K562 (cell line): Measurements from ENCODE around the gene SLC28A1. TPM values are rescaled to one million over a fixed set of nuclear protein-coding genes. Genes with fewer than 3 reads are reported as not detected.

Experiments
- ARID3B ChIP-seq: fragments of 250-450 bp; sonication (Bioruptor Pico); IDR thresholded peaks from 2 replicates; pipeline ENCODE4 v1.4.0; 2020; ENCODE audit warnings: borderline replicate concordance
- E2F5 ChIP-seq: sonication (generic); formaldehyde crosslinking; IDR thresholded peaks from 2 replicates; pipeline ENCODE4 v1.8.0; 2022; ENCODE audit warnings: mild to moderate bottlenecking, missing genetic modification reagents
- ETV6 ChIP-seq, 3 experiments: fragments of 150-350 bp in 1 of 3; sonication (generic) in 1 of 3; formaldehyde crosslinking in 1 of 3; IDR thresholded peaks; 2 replicates each; pipeline versions ENCODE4 v1.6.1 to v1.8.0; 2014 to 2022; ENCODE audit warnings: borderline replicate concordance in 2 of 3, low read depth in 2 of 3, antibody characterized with exemption in 1 of 3, low read length in 1 of 3, mild to moderate bottlenecking in 1 of 3, missing genetic modification reagents in 1 of 3
- HLTF ChIP-seq: fragments of 450-650 bp; IDR thresholded peaks from 2 replicates; pipeline ENCODE4 v1.6.1; 2016
- KLF10 ChIP-seq: fragments of 250-450 bp; sonication (Bioruptor Pico); IDR thresholded peaks from 2 replicates; pipeline ENCODE4 v1.6.1; 2021; ENCODE audit warnings: matching md5 sums
- MECOM ChIP-seq: fragments of 250-450 bp; sonication (Bioruptor Pico); IDR thresholded peaks from 2 replicates; pipeline ENCODE4 v1.8.0; 2022; ENCODE audit warnings: inconsistent platforms
- PURB ChIP-seq: sonication (generic); formaldehyde crosslinking; IDR thresholded peaks from 2 replicates; pipeline ENCODE4 v1.9.0; 2021; ENCODE audit warnings: low read depth, mild to moderate bottlenecking, missing genetic modification reagents
- RAD51 ChIP-seq: fragments of 450-650 bp; IDR thresholded peaks from 2 replicates; pipeline ENCODE4 v1.7.1; 2016; ENCODE audit warnings: low read depth, mild to moderate bottlenecking, borderline replicate concordance
- RBM15 ChIP-seq: fragments of 200-400 bp; formaldehyde crosslinking; IDR thresholded peaks from 2 replicates; pipeline ENCODE4 v1.6.1; 2018; ENCODE audit warnings: mild to moderate bottlenecking, low read length, moderate library complexity; ENCODE audit not compliant: insufficient read depth
- RREB1 ChIP-seq: fragments of 250-450 bp; sonication (Bioruptor Pico); IDR thresholded peaks from 2 replicates; pipeline ENCODE4 v1.4.0; 2020
- SREBF2 ChIP-seq: sonication (generic); formaldehyde crosslinking; IDR thresholded peaks from 2 replicates; pipeline ENCODE4 v1.4.0; 2020; ENCODE audit warnings: mild to moderate bottlenecking, missing genetic modification reagents
- TFAP4 ChIP-seq: sonication (generic); formaldehyde crosslinking; IDR thresholded peaks from 2 replicates; pipeline ENCODE4 v1.8.0; 2022; ENCODE audit warnings: missing genetic modification reagents, mild to moderate bottlenecking, moderate library complexity, borderline replicate concordance
- ZFP91 ChIP-seq: sonication (generic); formaldehyde crosslinking; IDR thresholded peaks from 2 replicates; pipeline ENCODE4 v1.8.0; 2022; ENCODE audit warnings: mild to moderate bottlenecking, missing genetic modification reagents
- ZNF583 ChIP-seq: fragments of 250-450 bp; sonication (Bioruptor Pico); IDR thresholded peaks from 2 replicates; pipeline ENCODE4 v1.4.0; 2020
- ZNF785 ChIP-seq: fragments of 250-450 bp; sonication (Bioruptor Pico); IDR thresholded peaks from 2 replicates; pipeline ENCODE4 v1.4.0; 2020; ENCODE audit warnings: mild to moderate bottlenecking
- ZSCAN29 ChIP-seq: fragments of 450-650 bp; IDR thresholded peaks from 2 replicates; pipeline ENCODE4 v1.6.1; 2017
- ZZZ3 ChIP-seq: fragments of 450-650 bp; IDR thresholded peaks from 2 replicates; pipeline ENCODE4 v1.6.1; 2016; ENCODE audit warnings: antibody characterized with exemption, mild to moderate bottlenecking, moderate library complexity
- polyA plus RNA-seq, 8 experiments: library from polyadenylated mRNA; depleted of rRNA in 4 of 8; stranded (reverse) in 5 of 8; unstranded in 3 of 8; fragments of >200 nt; fragmentation: Nextera tagmentation in 2 of 8; fragmentation: Illumina TruSeq in 1 of 8; extraction: Ambion mirVana in 2 of 8; extraction: Trizol in 1 of 8; gene quantifications; 2 replicates each; pipeline versions ENCODE4 v1.2.1 to v1.2.3, GENCODE V29; 2011 to 2014; ENCODE audit warnings: inconsistent platforms in 1 of 8, missing spikeins in 1 of 8
- total RNA-seq, 7 experiments: library from RNA; depleted of rRNA in 6 of 7; stranded (reverse); fragments of >200 nt in 6 of 7; fragmentation: Illumina TruSeq in 2 of 7; extraction: Trizol in 2 of 7; gene quantifications; 2 replicates each; pipeline versions ENCODE4 v1.2.1 to v1.2.3, GENCODE V29; 2011 to 2021; ENCODE audit warnings: low replicate concordance in 1 of 7

Gene SLC28A1
- total and polyA plus RNA-seq, 9 of the 15 experiments (the other 6 are each of a cell fraction or from before 2014, with no cell fraction given): 0.04 TPM; not detected in 8

- TF ChIP-seq ETV6 (IDR thresholded peaks at IDR 0.05; ENCODE audit: borderline replicate concordance in 1 of 2, low read depth in 2 of 2, low read length in 1 of 2) (no peak), ETV6 (CRISPR knock-in tag; IDR thresholded peaks at IDR 0.05; ENCODE audit: borderline replicate concordance) (no peak), SREBF2 (CRISPR knock-in tag) (no peak), RBM15 (no peak), ZFP91 (CRISPR knock-in tag) (no peak), HLTF (no peak), TFAP4 (CRISPR knock-in tag) (peak; percentile 59; the same call in 1 of the 2 replicates), RREB1 (CRISPR knock-in tag) (no peak), PURB (CRISPR knock-in tag) (no peak), ARID3B (no peak), KLF10 (CRISPR knock-in tag) (no peak), MECOM (CRISPR knock-in tag) (no peak), RAD51 (0 out of 2 replicates have a peak, but pooled peaks have one; percentile 34), ZSCAN29 (no peak), ZNF583 (CRISPR knock-in tag) (no peak), ZZZ3 (no peak), E2F5 (CRISPR knock-in tag) (no peak), ZNF785 (CRISPR knock-in tag) (no peak)
These were observed 30.6 kb downstream of the SLC28A1 start (continued) for GRCh38 chr15:84914909-84915605.
